Embryonic facial prominence (tissue), 1 donor: ENCODE results near the gene COQ8A.
"Not testable (repeated sequence)": the region's sequence is repeated elsewhere in the genome, so short reads cannot be mapped to it uniquely, and the experiment has no call there.

Source experiments
- DNase-seq: peaks from one replicate; pipeline ENCODE4 v3.0.0-alpha.2; 2016; ENCODE audit errors: extremely low spot score

The COQ8A gene

GRCh38 chr1:226921504-226921903 is 18.6 kb upstream of the COQ8A start:
- DNase-seq: no peak

- not testable (repeated sequence) for DNase-seq
These were observed 10.6 kb upstream of the COQ8A start for GRCh38 chr1:226929260-226930111.

GRCh38 chr1:226934483-226935237 is 5.4 kb upstream of the COQ8A start:
- no peak for DNase-seq

- no peak for DNase-seq
These were observed 2.0 kb upstream of the COQ8A start for GRCh38 chr1:226937940-226938725.

GRCh38 chr1:226938903-226939437 is 1.1 kb upstream of the COQ8A start:
- DNase-seq: no peak

GRCh38 chr1:226939438-226940028 is 561 bp upstream of the COQ8A start:
- DNase-seq: peak; percentile 8

GRCh38 chr1:226940806-226941067 is 643 bp downstream of the COQ8A start:
- no peak for DNase-seq

GRCh38 chr1:226942392-226942791 is 2.3 kb downstream of the COQ8A start:
- no peak for DNase-seq

- no peak for DNase-seq
These were observed 3.1 kb downstream of the COQ8A start for GRCh38 chr1:226943156-226943555.

GRCh38 chr1:226943927-226944326 is 3.8 kb downstream of the COQ8A start:
- DNase-seq: no peak

- no peak for DNase-seq
These were observed 5.2 kb downstream of the COQ8A start for GRCh38 chr1:226945106-226945857.

GRCh38 chr1:226945858-226946245 is 5.8 kb downstream of the COQ8A start:
- no peak for DNase-seq

- DNase-seq: no peak
These were observed 6.2 kb downstream of the COQ8A start for GRCh38 chr1:226946285-226946684.

GRCh38 chr1:226946841-226947240 is 6.7 kb downstream of the COQ8A start:
- DNase-seq: no peak

- DNase-seq: no peak
These were observed 8.0 kb downstream of the COQ8A start for GRCh38 chr1:226948051-226948450.

- DNase-seq: no peak
These were observed 8.4 kb downstream of the COQ8A start for GRCh38 chr1:226948480-226948879.

- no peak for DNase-seq
These were observed 8.9 kb downstream of the COQ8A start for GRCh38 chr1:226948996-226949395.

- no peak for DNase-seq
These were observed 9.3 kb downstream of the COQ8A start for GRCh38 chr1:226949401-226949800.

- DNase-seq: no peak
These were observed 10.2 kb downstream of the COQ8A start for GRCh38 chr1:226950316-226950715.

- no peak for DNase-seq
These were observed 10.8 kb downstream of the COQ8A start for GRCh38 chr1:226950871-226951270.
